HepG2 (cell line): ENCODE measurements around the gene PLEKHA6. TPM values are rescaled to one million over a fixed set of nuclear protein-coding genes. Genes with fewer than 3 reads are reported as not detected.

Experiments used
- ATAC-seq: fragments of 200-7000 bp; cut with Tn5 transposase; 3 replicates; pipeline ENCODE4 v1.9.1; 2020; ENCODE audit warnings: mild to moderate bottlenecking, moderate library complexity
- BruUV-seq: library from RNA; stranded (reverse); fragments of 400-500 nt; replicated peaks from 2 replicates; lab custom pipeline; 2021; lab: Mats Ljungman, UMichigan
- CTCF ChIA-PET: fragments of 300-600 bp; formaldehyde crosslinking; extraction: SDS; loops from one replicate; lab custom pipeline; 2021; ENCODE audit warnings: low total read pairs, inconsistent platforms, low intra/inter-chr PET ratio; lab: Yijun Ruan, JAX
- POLR2A ChIA-PET: fragments of 350-600 bp; sonication (Branson Sonifier 250); formaldehyde crosslinking; loops from one replicate; lab custom pipeline; 2020; ENCODE audit warnings: antibody characterized with exemption, inconsistent platforms; lab: Yijun Ruan, JAX
- DNase-seq: peaks from one replicate; pipeline ENCODE4 v3.0.0-alpha.2; 2015; ENCODE audit warnings: low spot score
- FAIRE-seq: peaks from 3 replicates; lab custom pipeline; 2011; peaks lifted over from hg19 to GRCh38; lab: Jason Lieb, UNC
- H2AFZ ChIP-seq: one replicate; pipeline ENCODE4 v1.6.1; 2011; ENCODE audit warnings: low read length, inconsistent platforms
- H3K27ac ChIP-seq: fragments of 300-600 bp; 3 replicates; pipeline ENCODE4 v1.8.0; 2011; ENCODE audit warnings: mixed run types, mild to moderate bottlenecking, mixed read lengths, low read length, inconsistent platforms; ENCODE audit not compliant: insufficient read depth; ENCODE audit errors: extremely low read length
- H3K27me3 ChIP-seq, 2 experiments: fragments of 200-600 bp in 1 of 2; 2 replicates in 1 of 2; 3 replicates in 1 of 2; pipeline versions ENCODE4 v1.6.0 to v1.8.0; 2011; ENCODE audit warnings: low read length in 2 of 2, mild to moderate bottlenecking in 2 of 2, moderate library complexity in 2 of 2, inconsistent platforms in 1 of 2; ENCODE audit not compliant: insufficient read depth in 2 of 2, control insufficient read depth in 1 of 2
- H3K36me3 ChIP-seq, 2 experiments: fragments of 200-600 bp in 1 of 2; replicated peaks in 1 of 2; 2 replicates in 1 of 2; 3 replicates in 1 of 2; pipeline versions ENCODE4 v1.5.1 to v1.8.0; 2011; ENCODE audit warnings: low read length in 2 of 2, inconsistent platforms in 1 of 2; ENCODE audit not compliant: insufficient read depth in 2 of 2, control insufficient read depth in 1 of 2
- H3K4me1 ChIP-seq: 2 replicates; pipeline ENCODE4 v1.5.1; 2012; ENCODE audit warnings: low read length, inconsistent platforms; ENCODE audit not compliant: insufficient read depth
- H3K4me2 ChIP-seq: 2 replicates; pipeline ENCODE4 v1.6.0; 2011; ENCODE audit warnings: low read depth, low read length, inconsistent platforms
- H3K4me3 ChIP-seq, 3 experiments: fragments of 200-600 bp in 1 of 3; sonication (generic), shearing (Covaris generic) in 1 of 3; replicated peaks in 1 of 3; 2 replicates each; pipeline ENCODE4 v1.5.1; 2011 to 2016; ENCODE audit warnings: low read length in 3 of 3, inconsistent platforms in 2 of 3, low read depth in 2 of 3, mild to moderate bottlenecking in 2 of 3, control low read depth in 1 of 3, mixed read lengths in 1 of 3; ENCODE audit not compliant: insufficient read depth in 1 of 3
- H3K79me2 ChIP-seq: one replicate; pipeline ENCODE4 v1.6.1; 2011; ENCODE audit warnings: low read length, inconsistent platforms; ENCODE audit not compliant: insufficient read depth
- H3K9ac ChIP-seq: 2 replicates; pipeline ENCODE4 v1.6.0; 2011; ENCODE audit warnings: mild to moderate bottlenecking, low read depth, low read length, inconsistent platforms; ENCODE audit not compliant: insufficient read depth
- H3K9me3 ChIP-seq: 2 replicates; pipeline ENCODE4 v1.5.1; 2012; ENCODE audit warnings: mild to moderate bottlenecking, low read length
- H4K20me1 ChIP-seq: 2 replicates; pipeline ENCODE4 v1.6.0; 2011; ENCODE audit warnings: inconsistent platforms, mild to moderate bottlenecking, low read length, moderate library complexity; ENCODE audit not compliant: insufficient read depth
- CBFB ChIP-seq: sonication (generic); formaldehyde crosslinking; IDR thresholded peaks from 2 replicates; pipeline ENCODE4 v1.4.0; 2020; ENCODE audit warnings: missing genetic modification reagents
- KAT2B ChIP-seq: fragments of 150-350 bp; IDR thresholded peaks from 2 replicates; pipeline ENCODE4 v1.6.1; 2014; ENCODE audit warnings: low read depth, low read length, borderline replicate concordance
- MEF2D ChIP-seq: sonication (generic); formaldehyde crosslinking; IDR thresholded peaks from 2 replicates; pipeline ENCODE4 v1.5.1; 2020; ENCODE audit warnings: mild to moderate bottlenecking, missing genetic modification reagents
- TEAD3 ChIP-seq: optimal IDR thresholded peaks from 2 replicates; pipeline ENCODE3; 2016; ENCODE audit warnings: borderline replicate concordance
- ZNF484 ChIP-seq: sonication (generic); formaldehyde crosslinking; IDR thresholded peaks from 2 replicates; pipeline ENCODE4 v1.5.1; 2020; ENCODE audit warnings: mild to moderate bottlenecking, low read depth, missing genetic modification reagents, borderline replicate concordance
- WGBS: methylation state at CpG from one replicate; pipeline ENCODE4 v1.1.6; 2017; ENCODE audit warnings: low lambda C conversion rate; 5-methylcytosine and 5-hydroxymethylcytosine counted together
- in situ Hi-C: cut with HindIII; loops from 2 replicates; pipeline ENCODE4 v1.10.0; 2017; ENCODE audit warnings: low pct_unique_long_range_greater_than_20kb; ENCODE audit not compliant: extremely low pct_ligation_motif_present
- intact Hi-C: fragments of 100-400 bp; cut with micrococcal nuclease; formaldehyde crosslinking; loops from one replicate; pipeline ENCODE4 v1.10.0; 2022; ENCODE audit not compliant: unreplicated experiment
- polyA plus RNA-seq, 8 experiments: library from polyadenylated mRNA; depleted of rRNA in 3 of 8; stranded (reverse) in 7 of 8; unstranded in 1 of 8; fragments of >200 nt; fragmentation: Illumina TruSeq in 4 of 8; extraction: Trizol in 4 of 8; gene quantifications; 2 replicates each; pipeline versions ENCODE4 v1.2.1 to v1.2.3, GENCODE V29; 2011 to 2016; ENCODE audit warnings: low read depth in 4 of 8, missing spikeins in 1 of 8, mixed read lengths in 1 of 8; ENCODE audit not compliant: insufficient read depth in 1 of 8
- total RNA-seq, 5 experiments: library from RNA; depleted of rRNA; stranded (reverse); fragments of >200 nt; fragmentation: Illumina TruSeq; extraction: Trizol; gene quantifications; 2 replicates each; pipeline ENCODE4 v1.2.3, GENCODE V29; 2016; ENCODE audit warnings: low read depth in 1 of 5
- TF ChIP-seq, protein P1 (sequence below): sonication (generic); formaldehyde crosslinking; IDR thresholded peaks from 2 replicates; pipeline ENCODE4 v1.4.0; 2020; ENCODE audit warnings: mild to moderate bottlenecking, low read depth, missing genetic modification reagents
- TF ChIP-seq, protein P2 (sequence below): sonication (generic); formaldehyde crosslinking; IDR thresholded peaks from 2 replicates; pipeline ENCODE4 v1.5.0; 2020; ENCODE audit warnings: mild to moderate bottlenecking, missing genetic modification reagents, borderline replicate concordance

PLEKHA6 gene
- total and polyA plus RNA-seq, 2 of the 13 experiments (the other 11 are each of a cell fraction or from before 2014, with no cell fraction given) = 5.3 to 11.4 TPM

DNA sequence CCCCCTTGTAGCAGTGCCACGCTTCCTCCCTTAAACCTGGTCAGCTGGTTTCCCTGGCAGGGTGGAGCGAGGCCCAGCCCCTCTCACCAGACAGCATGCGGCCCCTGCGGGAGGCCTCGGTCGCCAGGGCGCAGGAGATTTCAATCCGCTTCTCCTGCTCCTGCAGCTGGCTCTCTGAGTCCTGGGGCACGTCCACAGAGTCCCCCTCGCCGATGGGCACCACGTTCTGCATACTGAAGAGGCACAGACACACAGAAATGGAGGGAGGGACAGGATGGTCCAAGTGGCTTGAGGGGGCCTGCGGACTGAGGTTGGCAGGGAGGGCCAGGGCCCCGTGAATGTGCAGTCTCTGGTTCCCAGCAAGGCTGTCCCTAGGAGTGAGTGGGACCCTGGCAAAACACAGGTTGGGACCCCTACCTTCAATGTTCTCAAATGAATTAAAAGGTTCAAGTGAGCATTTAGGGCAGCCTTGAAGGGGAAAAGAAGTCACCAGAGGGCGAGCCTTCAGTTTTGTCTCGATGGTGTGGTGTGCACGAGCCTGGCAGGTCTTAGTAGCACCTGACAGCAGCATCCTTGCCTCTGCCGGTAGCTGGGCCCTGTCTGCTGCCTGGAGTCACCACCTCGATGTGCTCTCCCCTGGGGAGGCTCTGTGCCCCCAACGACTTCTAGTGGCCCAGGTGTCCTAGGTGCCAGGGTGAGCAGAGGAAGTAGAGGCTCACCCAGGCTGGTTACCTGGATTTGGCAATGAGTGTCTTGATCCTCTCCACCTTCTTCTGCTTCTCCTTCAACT lies 131.5 kb downstream of the PLEKHA6 start:
- ATAC-seq (no peak), FAIRE-seq (no peak), DNase-seq (no peak)
- peaks cover 13 to 35% of the 10 kb centered on the region in 2 experiments; a peak in 4 of 5 replicates for H3K36me3 ChIP-seq
- 91% methylated on average over 16 of the region's 20 CpGs for WGBS
- no peaks in the 10 kb centered on the region for H3K79me2 ChIP-seq
- H4K20me1 ChIP-seq = no peaks in the 10 kb centered on the region
- ChIA-PET CTCF (no interaction called here), POLR2A (no interaction called here)
- no peak overlapping the region for H2AFZ ChIP-seq
- H3K9ac ChIP-seq = no peak overlapping the region
- H3K4me1 ChIP-seq = peaks cover 18% of the 10 kb centered on the region
- intact Hi-C loops (no loop called here), in situ Hi-C loops (no loop called here)
- no peak overlapping the region for H3K4me3 ChIP-seq
- no TSS peak for BruUV-seq
- H3K4me2 ChIP-seq = no peak overlapping the region
- no peaks in the 10 kb centered on the region for H3K9me3 ChIP-seq
- no peak overlapping the region for H3K27ac ChIP-seq
- H3K27me3 ChIP-seq = no peaks in the 10 kb centered on the region
- TF ChIP-seq, protein P1, sequence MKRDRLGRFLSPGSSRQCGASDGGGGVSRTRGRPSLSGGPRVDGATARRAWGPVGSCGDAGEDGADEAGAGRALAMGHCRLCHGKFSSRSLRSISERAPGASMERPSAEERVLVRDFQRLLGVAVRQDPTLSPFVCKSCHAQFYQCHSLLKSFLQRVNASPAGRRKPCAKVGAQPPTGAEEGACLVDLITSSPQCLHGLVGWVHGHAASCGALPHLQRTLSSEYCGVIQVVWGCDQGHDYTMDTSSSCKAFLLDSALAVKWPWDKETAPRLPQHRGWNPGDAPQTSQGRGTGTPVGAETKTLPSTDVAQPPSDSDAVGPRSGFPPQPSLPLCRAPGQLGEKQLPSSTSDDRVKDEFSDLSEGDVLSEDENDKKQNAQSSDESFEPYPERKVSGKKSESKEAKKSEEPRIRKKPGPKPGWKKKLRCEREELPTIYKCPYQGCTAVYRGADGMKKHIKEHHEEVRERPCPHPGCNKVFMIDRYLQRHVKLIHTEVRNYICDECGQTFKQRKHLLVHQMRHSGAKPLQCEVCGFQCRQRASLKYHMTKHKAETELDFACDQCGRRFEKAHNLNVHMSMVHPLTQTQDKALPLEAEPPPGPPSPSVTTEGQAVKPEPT (CRISPR knock-in tag) = no peak
- TF ChIP-seq KAT2B (no peak), MEF2D (CRISPR knock-in tag) (no peak), TEAD3 (CRISPR knock-in tag) (no peak), CBFB (CRISPR knock-in tag) (no peak), ZNF484 (CRISPR knock-in tag) (no peak)
- TF ChIP-seq, protein P2, sequence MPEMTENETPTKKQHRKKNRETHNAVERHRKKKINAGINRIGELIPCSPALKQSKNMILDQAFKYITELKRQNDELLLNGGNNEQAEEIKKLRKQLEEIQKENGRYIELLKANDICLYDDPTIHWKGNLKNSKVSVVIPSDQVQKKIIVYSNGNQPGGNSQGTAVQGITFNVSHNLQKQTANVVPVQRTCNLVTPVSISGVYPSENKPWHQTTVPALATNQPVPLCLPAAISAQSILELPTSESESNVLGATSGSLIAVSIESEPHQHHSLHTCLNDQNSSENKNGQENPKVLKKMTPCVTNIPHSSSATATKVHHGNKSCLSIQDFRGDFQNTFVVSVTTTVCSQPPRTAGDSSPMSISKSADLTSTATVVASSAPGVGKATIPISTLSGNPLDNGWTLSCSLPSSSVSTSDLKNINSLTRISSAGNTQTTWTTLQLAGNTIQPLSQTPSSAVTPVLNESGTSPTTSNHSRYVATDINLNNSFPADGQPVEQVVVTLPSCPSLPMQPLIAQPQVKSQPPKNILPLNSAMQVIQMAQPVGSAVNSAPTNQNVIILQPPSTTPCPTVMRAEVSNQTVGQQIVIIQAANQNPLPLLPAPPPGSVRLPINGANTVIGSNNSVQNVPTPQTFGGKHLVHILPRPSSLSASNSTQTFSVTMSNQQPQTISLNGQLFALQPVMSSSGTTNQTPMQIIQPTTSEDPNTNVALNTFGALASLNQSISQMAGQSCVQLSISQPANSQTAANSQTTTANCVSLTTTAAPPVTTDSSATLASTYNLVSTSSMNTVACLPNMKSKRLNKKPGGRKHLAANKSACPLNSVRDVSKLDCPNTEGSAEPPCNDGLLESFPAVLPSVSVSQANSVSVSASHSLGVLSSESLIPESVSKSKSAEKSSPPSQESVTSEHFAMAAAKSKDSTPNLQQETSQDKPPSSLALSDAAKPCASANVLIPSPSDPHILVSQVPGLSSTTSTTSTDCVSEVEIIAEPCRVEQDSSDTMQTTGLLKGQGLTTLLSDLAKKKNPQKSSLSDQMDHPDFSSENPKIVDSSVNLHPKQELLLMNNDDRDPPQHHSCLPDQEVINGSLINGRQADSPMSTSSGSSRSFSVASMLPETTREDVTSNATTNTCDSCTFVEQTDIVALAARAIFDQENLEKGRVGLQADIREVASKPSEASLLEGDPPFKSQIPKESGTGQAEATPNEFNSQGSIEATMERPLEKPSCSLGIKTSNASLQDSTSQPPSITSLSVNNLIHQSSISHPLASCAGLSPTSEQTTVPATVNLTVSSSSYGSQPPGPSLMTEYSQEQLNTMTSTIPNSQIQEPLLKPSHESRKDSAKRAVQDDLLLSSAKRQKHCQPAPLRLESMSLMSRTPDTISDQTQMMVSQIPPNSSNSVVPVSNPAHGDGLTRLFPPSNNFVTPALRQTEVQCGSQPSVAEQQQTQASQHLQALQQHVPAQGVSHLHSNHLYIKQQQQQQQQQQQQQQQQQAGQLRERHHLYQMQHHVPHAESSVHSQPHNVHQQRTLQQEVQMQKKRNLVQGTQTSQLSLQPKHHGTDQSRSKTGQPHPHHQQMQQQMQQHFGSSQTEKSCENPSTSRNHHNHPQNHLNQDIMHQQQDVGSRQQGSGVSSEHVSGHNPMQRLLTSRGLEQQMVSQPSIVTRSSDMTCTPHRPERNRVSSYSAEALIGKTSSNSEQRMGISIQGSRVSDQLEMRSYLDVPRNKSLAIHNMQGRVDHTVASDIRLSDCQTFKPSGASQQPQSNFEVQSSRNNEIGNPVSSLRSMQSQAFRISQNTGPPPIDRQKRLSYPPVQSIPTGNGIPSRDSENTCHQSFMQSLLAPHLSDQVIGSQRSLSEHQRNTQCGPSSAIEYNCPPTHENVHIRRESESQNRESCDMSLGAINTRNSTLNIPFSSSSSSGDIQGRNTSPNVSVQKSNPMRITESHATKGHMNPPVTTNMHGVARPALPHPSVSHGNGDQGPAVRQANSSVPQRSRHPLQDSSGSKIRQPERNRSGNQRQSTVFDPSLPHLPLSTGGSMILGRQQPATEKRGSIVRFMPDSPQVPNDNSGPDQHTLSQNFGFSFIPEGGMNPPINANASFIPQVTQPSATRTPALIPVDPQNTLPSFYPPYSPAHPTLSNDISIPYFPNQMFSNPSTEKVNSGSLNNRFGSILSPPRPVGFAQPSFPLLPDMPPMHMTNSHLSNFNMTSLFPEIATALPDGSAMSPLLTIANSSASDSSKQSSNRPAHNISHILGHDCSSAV (CRISPR knock-in tag) = no peak
